A549 (cell line): ENCODE measurements around the gene MED13L. TPM values are rescaled to one million over a fixed set of nuclear protein-coding genes. Genes with fewer than 3 reads are reported as not detected.

Source experiments
- ATAC-seq, 2 experiments: fragments of 200-7000 bp in 1 of 2; fragments of >200 bp in 1 of 2; cut with Nextera tagmentation in 1 of 2; cut with Tn5 transposase in 1 of 2; 3 replicates each; pipeline versions ENCODE4 v1.8.0 to v1.9.1; 2018 to 2020; ENCODE audit warnings: mild to moderate bottlenecking in 1 of 2, moderate library complexity in 1 of 2
- CTCF ChIA-PET: fragments of 300-600 bp; sonication (Branson Sonifier 250); formaldehyde crosslinking; extraction: SDS; loops from one replicate; lab custom pipeline; 2021; ENCODE audit warnings: antibody characterized with exemption, inconsistent platforms; lab: Yijun Ruan, JAX
- POLR2A ChIA-PET: fragments of 350-600 bp; formaldehyde crosslinking; extraction: SDS; loops from one replicate; lab custom pipeline; 2021; ENCODE audit warnings: antibody characterized with exemption, inconsistent platforms; lab: Yijun Ruan, JAX
- DNase-seq, 2 experiments: peaks; one replicate each; pipeline versions ENCODE4 v3.0.0 to v3.0.0-alpha.2; 2011 to 2016; ENCODE audit warnings: low read depth in 1 of 2, low spot score in 1 of 2
- FAIRE-seq: peaks from 2 replicates; lab custom pipeline; 2011; peaks lifted over from hg19 to GRCh38; lab: Jason Lieb, UNC
- H3K27ac ChIP-seq, 2 experiments: fragments of >200 bp; sonication (Bioruptor Twin); formaldehyde crosslinking; 3 replicates each; pipeline ENCODE4 v1.5.1; 2016 to 2017
- H3K4me1 ChIP-seq: fragments of >200 bp; sonication (Bioruptor Twin); formaldehyde crosslinking; 3 replicates; pipeline ENCODE4 v1.6.1; 2016
- H3K4me2 ChIP-seq: fragments of >200 bp; sonication (Bioruptor Twin); formaldehyde crosslinking; 3 replicates; pipeline ENCODE4 v1.6.1; 2016
- H3K4me3 ChIP-seq: fragments of >200 bp; sonication (Bioruptor Twin); formaldehyde crosslinking; 3 replicates; pipeline ENCODE4 v1.5.1; 2016
- H3K9me3 ChIP-seq: fragments of >200 bp; sonication (Bioruptor Twin); formaldehyde crosslinking; 3 replicates; pipeline ENCODE4 v1.6.1; 2016
- CBX2 ChIP-seq: fragments of 200-600 bp; sonication (generic); IDR thresholded peaks from 2 replicates; pipeline ENCODE4 v1.6.1; 2016; ENCODE audit warnings: low read depth, mild to moderate bottlenecking, borderline replicate concordance
- CEBPB ChIP-seq, 2 experiments: fragments of >200 bp in 1 of 2; sonication (Bioruptor Twin) in 1 of 2; formaldehyde crosslinking in 1 of 2; IDR thresholded peaks; 2 replicates each; pipeline ENCODE4 v1.6.1; 2012 to 2016
- CHD4 ChIP-seq: fragments of 200-600 bp; sonication (generic); IDR thresholded peaks from 2 replicates; pipeline ENCODE4 v1.6.1; 2016; ENCODE audit warnings: antibody characterized with exemption, mild to moderate bottlenecking, borderline replicate concordance
- E2F6 ChIP-seq: IDR thresholded peaks from 2 replicates; pipeline ENCODE4 v1.6.1; 2012; ENCODE audit warnings: low read depth, borderline replicate concordance
- ELK1 ChIP-seq: fragments of 150-350 bp; IDR thresholded peaks from 2 replicates; pipeline ENCODE4 v1.6.1; 2014; ENCODE audit warnings: low read depth, mild to moderate bottlenecking, low read length
- ESRRA ChIP-seq: fragments of 150-350 bp; IDR thresholded peaks from 2 replicates; pipeline ENCODE4 v1.6.1; 2014; ENCODE audit warnings: mild to moderate bottlenecking, low read length, borderline replicate concordance
- FOSB ChIP-seq: fragments of 250-450 bp; sonication (Bioruptor Pico); IDR thresholded peaks from 2 replicates; pipeline ENCODE4 v1.5.0; 2020; ENCODE audit warnings: mild to moderate bottlenecking, moderate library complexity
- HDAC2 ChIP-seq: fragments of 200-600 bp; sonication (generic); IDR thresholded peaks from 2 replicates; pipeline ENCODE4 v1.6.1; 2016
- JUN ChIP-seq, 2 experiments: fragments of >200 bp; sonication (Bioruptor Twin); formaldehyde crosslinking; IDR thresholded peaks; 2 replicates in 1 of 2; 3 replicates in 1 of 2; pipeline ENCODE4 v1.6.1; 2016 to 2017
- JUNB ChIP-seq: fragments of >200 bp; sonication (Bioruptor Twin); formaldehyde crosslinking; IDR thresholded peaks from 2 replicates; pipeline ENCODE4 v1.6.1; 2016
- KDM1A ChIP-seq: fragments of 200-600 bp; sonication (generic); IDR thresholded peaks from 2 replicates; pipeline ENCODE4 v1.6.1; 2016; ENCODE audit warnings: low read depth, mild to moderate bottlenecking
- MAFK ChIP-seq: fragments of 450-650 bp; IDR thresholded peaks from 2 replicates; pipeline ENCODE4 v1.6.1; 2014; ENCODE audit not compliant: partially characterized antibody
- MAZ ChIP-seq: fragments of 150-350 bp; IDR thresholded peaks from 2 replicates; pipeline ENCODE4 v1.6.1; 2014; ENCODE audit warnings: antibody characterized with exemption, low read depth, low read length, borderline replicate concordance
- PHF8 ChIP-seq: fragments of 200-600 bp; sonication (generic); IDR thresholded peaks from 2 replicates; pipeline ENCODE4 v1.6.1; 2016; ENCODE audit warnings: low read depth, mild to moderate bottlenecking, antibody characterized with exemption, moderate library complexity, borderline replicate concordance
- REST ChIP-seq: fragments of 200-600 bp; sonication (generic); IDR thresholded peaks from 2 replicates; pipeline ENCODE4 v1.6.1; 2016; ENCODE audit warnings: antibody characterized with exemption, mild to moderate bottlenecking, moderate library complexity
- RFX5 ChIP-seq: fragments of 450-650 bp; IDR thresholded peaks from 2 replicates; pipeline ENCODE4 v1.7.1; 2014; ENCODE audit warnings: antibody characterized with exemption, mild to moderate bottlenecking, moderate library complexity
- ZNF302 ChIP-seq: fragments of 250-450 bp; sonication (Bioruptor Pico); IDR thresholded peaks from 2 replicates; pipeline ENCODE4 v1.9.0; 2021; ENCODE audit warnings: inconsistent platforms, mild to moderate bottlenecking, moderate library complexity
- WGBS: methylation state at CpG from one replicate; pipeline ENCODE4 v1.1.6; 2017; ENCODE audit errors: missing lambda C conversion rate; 5-methylcytosine and 5-hydroxymethylcytosine counted together
- polyA plus RNA-seq, 4 experiments: library from polyadenylated mRNA; depleted of rRNA in 3 of 4; stranded (reverse); fragments of >200 nt; fragmentation: RNase III in 1 of 4; extraction: RNeasy Plus Mini Kit Qiagen cat#74134 plus additional on column Dnase treatment in 1 of 4; gene quantifications; 2 replicates in 3 of 4; 3 replicates in 1 of 4; pipeline ENCODE4 v1.2.3, GENCODE V29; 2011 to 2017

MED13L gene
- polyA plus RNA-seq, 2 of the 4 experiments (the other 2 are of a cell fraction) = 23.2 to 134 TPM

GRCh38 chr12:116155383-116155782 is 122.1 kb downstream of the MED13L start (continued):
- TF ChIP-seq CBX2 (no peak), E2F6 (no peak), MAZ (no peak), REST (no peak), CEBPB (IDR thresholded peaks at IDR 0.05) (no peak)

GRCh38 chr12:116153983-116154382 is 123.5 kb downstream of the MED13L start:
- no peak for TF ChIP-seq ELK1
- no peak for TF ChIP-seq FOSB
- no peak for TF ChIP-seq ESRRA
- no peak for TF ChIP-seq JUNB
- no peak for TF ChIP-seq PHF8
- no peak for TF ChIP-seq E2F6
- FAIRE-seq (no peak), DNase-seq (no peak), ATAC-seq (no peak)
- H3K4me1 ChIP-seq = peaks cover 52% of the 10 kb centered on the region
- no peak overlapping the region for H3K27ac ChIP-seq
- ChIA-PET POLR2A (no interaction called here), CTCF (no interaction called here)
- no peaks in the 10 kb centered on the region for H3K9me3 ChIP-seq
- WGBS = 76% methylated on average over 2 of the region's 2 CpGs
- H3K4me2 ChIP-seq = peak overlapping the region; percentile 30; the same call in 1 of the 3 replicates
- no peak overlapping the region for H3K4me3 ChIP-seq

- ChIA-PET CTCF (no interaction called here), POLR2A (interaction anchor here (0.6 kb wide), 1 partner anchor 1311 kb away, joined by 6 read pairs; no protein-coding TSS in a partner anchor)
- H3K4me1 ChIP-seq = peaks cover 54% of the 10 kb centered on the region
- no peaks in the 10 kb centered on the region for H3K9me3 ChIP-seq
- TF ChIP-seq ZNF302 (CRISPR knock-in tag) (no peak), CHD4 (no peak), RFX5 (no peak), JUN (IDR thresholded peaks at IDR 0.05) (no peak)
- TF ChIP-seq, all 56 proteins: peak for 0
- Histone ChIP-seq H3K4me3 (no peak overlapping the region), H3K4me2 (peak overlapping the region; percentile 30), H3K27ac (peak overlapping the region in 1 of 2 experiments; percentile 9; a peak in 1 of 6 replicates)
- FAIRE-seq = no peak
- no peak for DNase-seq
- ATAC-seq = no peak; a peak in 2 of 6 replicates
These were observed 124.4 kb downstream of the MED13L start for GRCh38 chr12:116153113-116153512.

GRCh38 chr12:116152268-116152667 is 125.2 kb downstream of the MED13L start:
- TF ChIP-seq KDM1A (no peak), JUNB (no peak), MAFK (peak; percentile 51), HDAC2 (no peak)
- POLR2A ChIA-PET = no interaction called here
- no peak overlapping the region for H3K4me3 ChIP-seq
- DNase-seq (peak in 1 of 2 experiments; percentile 33), ATAC-seq (peak in 1 of 2 experiments; percentile 68; a peak in 3 of 6 replicates), FAIRE-seq (no peak)
- peak overlapping the region; percentile 30 for H3K4me2 ChIP-seq
- no peaks in the 10 kb centered on the region for H3K9me3 ChIP-seq
- WGBS = 34% methylated on average over 4 of the region's 4 CpGs
- H3K27ac ChIP-seq = no peak overlapping the region
- H3K4me1 ChIP-seq = peaks cover 54% of the 10 kb centered on the region
- CTCF ChIA-PET = no interaction called here
